HG03280 (cell line): ENCODE data around the gene SIGLEC14.
"Not testable (repeated sequence)": the region's sequence is repeated elsewhere in the genome, so short reads cannot be mapped to it uniquely, and the experiment has no call there.

ENCODE experiments used
- ATAC-seq: cut with Tn5 transposase; IDR thresholded peaks from one replicate; pipeline ENCODE4 v1.9.1; 2021; ENCODE audit warnings: mild to moderate bottlenecking, moderate library complexity; ENCODE audit not compliant: unreplicated experiment

SIGLEC14 gene

GRCh38 chr19:51675911-51676565 is 29.4 kb upstream of the SIGLEC14 start:
- not testable (repeated sequence) for ATAC-seq

- ATAC-seq, result no peak
These were observed 21.6 kb upstream of the SIGLEC14 start for GRCh38 chr19:51668216-51668615.

- no peak for ATAC-seq
These were observed 18.4 kb upstream of the SIGLEC14 start for GRCh38 chr19:51664997-51665396.

- no peak for ATAC-seq
These were observed 17.5 kb upstream of the SIGLEC14 start for GRCh38 chr19:51664131-51664530.

- ATAC-seq, result no peak
These were observed 17.0 kb upstream of the SIGLEC14 start for GRCh38 chr19:51663650-51664049.

- no peak for ATAC-seq
These were observed 14.5 kb upstream of the SIGLEC14 start for GRCh38 chr19:51660975-51661600.

- ATAC-seq, result no peak
These were observed 8.2 kb upstream of the SIGLEC14 start for GRCh38 chr19:51654783-51655182.

GRCh38 chr19:51653162-51653561 is 6.5 kb upstream of the SIGLEC14 start:
- no peak for ATAC-seq

- no peak for ATAC-seq
These were observed 5.6 kb upstream of the SIGLEC14 start for GRCh38 chr19:51652266-51652665.

- no peak for ATAC-seq
These were observed 4.7 kb upstream of the SIGLEC14 start for GRCh38 chr19:51651216-51651846.

- ATAC-seq, result no peak
These were observed 693 bp upstream of the SIGLEC14 start for GRCh38 chr19:51647318-51647717.

GRCh38 chr19:51644636-51645271 is 1.9 kb downstream of the SIGLEC14 start:
- ATAC-seq, result no peak

GRCh38 chr19:51641648-51642047 is 5.0 kb downstream of the SIGLEC14 start:
- no peak for ATAC-seq

- no peak for ATAC-seq
These were observed 6.2 kb downstream of the SIGLEC14 start for GRCh38 chr19:51640386-51640785.

- no peak for ATAC-seq
These were observed 6.7 kb downstream of the SIGLEC14 start for GRCh38 chr19:51639916-51640315.

GRCh38 chr19:51637362-51637978 is 9.2 kb downstream of the SIGLEC14 start:
- no peak for ATAC-seq

- ATAC-seq, result no peak
These were observed 14.5 kb downstream of the SIGLEC14 start for GRCh38 chr19:51632126-51632525.

- ATAC-seq, result not testable (repeated sequence)
These were observed 16.3 kb downstream of the SIGLEC14 start, which contains the start of gene SIGLEC5 for GRCh38 chr19:51630315-51630714. Gene SIGLEC5 (minus strand): TSS chr19:51630401. CDS start chr19:51630335, 66 bp downstream.

GRCh38 chr19:51628153-51628939 is 18.3 kb downstream of the SIGLEC14 start:
- ATAC-seq, result no peak

- ATAC-seq, result no peak
These were observed 19.0 kb downstream of the SIGLEC14 start for GRCh38 chr19:51627491-51628138.
